NT2/D1 (cell line): ENCODE measurements around the gene RPL10.

ENCODE experiments used
- SUZ12 ChIP-seq: IDR thresholded peaks from 2 replicates; pipeline ENCODE4 v1.6.1; 2011; ENCODE audit not compliant: insufficient read length, insufficient read depth; ENCODE audit errors: extremely low read depth
- YY1 ChIP-seq: IDR thresholded peaks from 2 replicates; pipeline ENCODE4 v1.6.1; 2011; ENCODE audit not compliant: insufficient read length, insufficient read depth
- ZNF274 ChIP-seq: IDR thresholded peaks from 2 replicates; pipeline ENCODE4 v1.6.1; 2011; ENCODE audit warnings: mild to moderate bottlenecking, low read depth, low read length

DNA sequence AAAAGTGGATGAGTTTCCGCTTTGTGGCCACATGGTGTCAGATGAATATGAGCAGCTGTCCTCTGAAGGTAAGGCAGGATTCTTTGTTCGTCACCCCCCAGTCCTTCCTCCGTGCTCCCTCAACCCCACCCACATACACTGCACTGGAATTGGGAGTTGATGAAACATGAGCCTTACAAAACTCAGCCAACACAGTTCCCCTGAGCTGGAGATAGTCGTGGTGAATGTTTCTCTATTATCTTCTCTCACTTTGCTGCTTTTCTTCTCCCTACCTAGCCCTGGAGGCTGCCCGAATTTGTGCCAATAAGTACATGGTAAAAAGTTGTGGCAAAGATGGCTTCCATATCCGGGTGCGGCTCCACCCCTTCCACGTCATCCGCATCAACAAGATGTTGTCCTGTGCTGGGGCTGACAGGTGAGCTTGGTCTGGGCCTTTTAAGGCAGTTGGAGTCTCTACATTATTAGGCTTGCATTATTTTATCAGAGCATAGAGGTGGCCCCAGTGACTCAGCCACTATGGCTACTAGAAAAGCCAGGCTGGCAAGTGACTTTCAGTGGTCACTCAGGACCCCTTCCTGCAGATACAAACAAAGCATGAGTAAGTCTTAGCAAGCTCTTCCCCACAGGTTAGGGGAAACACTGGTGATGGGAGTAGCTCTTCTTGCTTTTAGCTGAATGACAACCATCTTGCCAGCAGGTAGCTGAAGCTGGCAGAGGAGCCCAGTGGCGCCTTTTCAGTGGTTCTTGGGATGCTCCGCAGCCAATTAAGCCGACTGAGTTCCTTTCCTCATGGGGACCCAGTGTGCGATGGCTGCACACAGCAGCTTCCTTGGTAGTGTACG is 1.6 kb downstream of the RPL10 start:
- TF ChIP-seq YY1 (no peak), SUZ12 (no peak), ZNF274 (no peak)
